Neural cell (in vitro differentiated cells): ENCODE data around the gene DCLK1.

Source experiments
- POLR2AphosphoS5 ChIP-seq: IDR thresholded peaks from 2 replicates; pipeline ENCODE4 v1.6.1; 2012
- RAD21 ChIP-seq: fragments of 450-650 bp; conservative IDR thresholded peaks from 2 replicates; pipeline ENCODE4 v1.6.1; 2014; ENCODE audit warnings: antibody characterized with exemption, mild to moderate bottlenecking, moderate library complexity
- TAF1 ChIP-seq: IDR thresholded peaks from 2 replicates; pipeline ENCODE4 v1.6.1; 2012; ENCODE audit warnings: low read depth
- TF ChIP-seq, protein P1 (sequence below): fragments of 450-650 bp; IDR thresholded peaks from 2 replicates; pipeline ENCODE4 v1.5.1; 2014; ENCODE audit warnings: antibody characterized with exemption, mild to moderate bottlenecking, moderate library complexity; ENCODE audit not compliant: poor library complexity, severe bottlenecking
- TF ChIP-seq, protein P2 (sequence below): IDR thresholded peaks from 2 replicates; pipeline ENCODE4 v1.6.1; 2012; ENCODE audit warnings: borderline replicate concordance

DNA sequence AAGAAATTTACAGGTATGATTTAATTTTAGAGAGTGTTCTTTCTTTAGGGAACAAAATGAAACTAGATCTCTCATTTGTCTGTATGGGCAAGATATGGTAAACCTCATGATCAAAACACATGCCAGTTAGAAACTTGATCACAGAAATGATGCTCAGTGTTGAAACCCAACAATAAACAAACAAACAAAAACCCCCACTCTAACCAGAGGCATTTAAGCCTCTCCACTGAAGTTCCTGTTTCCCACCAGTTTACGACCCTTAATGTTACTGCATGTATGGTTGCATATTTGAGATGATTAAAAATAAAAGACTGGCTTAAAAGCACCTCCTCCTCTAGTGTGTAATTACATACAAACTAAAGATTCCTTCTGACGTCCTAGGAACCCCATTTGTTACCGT lies 361.4 kb downstream of the DCLK1 start:
- TF ChIP-seq, protein P1, sequence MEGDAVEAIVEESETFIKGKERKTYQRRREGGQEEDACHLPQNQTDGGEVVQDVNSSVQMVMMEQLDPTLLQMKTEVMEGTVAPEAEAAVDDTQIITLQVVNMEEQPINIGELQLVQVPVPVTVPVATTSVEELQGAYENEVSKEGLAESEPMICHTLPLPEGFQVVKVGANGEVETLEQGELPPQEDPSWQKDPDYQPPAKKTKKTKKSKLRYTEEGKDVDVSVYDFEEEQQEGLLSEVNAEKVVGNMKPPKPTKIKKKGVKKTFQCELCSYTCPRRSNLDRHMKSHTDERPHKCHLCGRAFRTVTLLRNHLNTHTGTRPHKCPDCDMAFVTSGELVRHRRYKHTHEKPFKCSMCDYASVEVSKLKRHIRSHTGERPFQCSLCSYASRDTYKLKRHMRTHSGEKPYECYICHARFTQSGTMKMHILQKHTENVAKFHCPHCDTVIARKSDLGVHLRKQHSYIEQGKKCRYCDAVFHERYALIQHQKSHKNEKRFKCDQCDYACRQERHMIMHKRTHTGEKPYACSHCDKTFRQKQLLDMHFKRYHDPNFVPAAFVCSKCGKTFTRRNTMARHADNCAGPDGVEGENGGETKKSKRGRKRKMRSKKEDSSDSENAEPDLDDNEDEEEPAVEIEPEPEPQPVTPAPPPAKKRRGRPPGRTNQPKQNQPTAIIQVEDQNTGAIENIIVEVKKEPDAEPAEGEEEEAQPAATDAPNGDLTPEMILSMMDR: no peak
- TF ChIP-seq POLR2AphosphoS5: no peak
- TF ChIP-seq RAD21: no peak
- TF ChIP-seq, protein P2, sequence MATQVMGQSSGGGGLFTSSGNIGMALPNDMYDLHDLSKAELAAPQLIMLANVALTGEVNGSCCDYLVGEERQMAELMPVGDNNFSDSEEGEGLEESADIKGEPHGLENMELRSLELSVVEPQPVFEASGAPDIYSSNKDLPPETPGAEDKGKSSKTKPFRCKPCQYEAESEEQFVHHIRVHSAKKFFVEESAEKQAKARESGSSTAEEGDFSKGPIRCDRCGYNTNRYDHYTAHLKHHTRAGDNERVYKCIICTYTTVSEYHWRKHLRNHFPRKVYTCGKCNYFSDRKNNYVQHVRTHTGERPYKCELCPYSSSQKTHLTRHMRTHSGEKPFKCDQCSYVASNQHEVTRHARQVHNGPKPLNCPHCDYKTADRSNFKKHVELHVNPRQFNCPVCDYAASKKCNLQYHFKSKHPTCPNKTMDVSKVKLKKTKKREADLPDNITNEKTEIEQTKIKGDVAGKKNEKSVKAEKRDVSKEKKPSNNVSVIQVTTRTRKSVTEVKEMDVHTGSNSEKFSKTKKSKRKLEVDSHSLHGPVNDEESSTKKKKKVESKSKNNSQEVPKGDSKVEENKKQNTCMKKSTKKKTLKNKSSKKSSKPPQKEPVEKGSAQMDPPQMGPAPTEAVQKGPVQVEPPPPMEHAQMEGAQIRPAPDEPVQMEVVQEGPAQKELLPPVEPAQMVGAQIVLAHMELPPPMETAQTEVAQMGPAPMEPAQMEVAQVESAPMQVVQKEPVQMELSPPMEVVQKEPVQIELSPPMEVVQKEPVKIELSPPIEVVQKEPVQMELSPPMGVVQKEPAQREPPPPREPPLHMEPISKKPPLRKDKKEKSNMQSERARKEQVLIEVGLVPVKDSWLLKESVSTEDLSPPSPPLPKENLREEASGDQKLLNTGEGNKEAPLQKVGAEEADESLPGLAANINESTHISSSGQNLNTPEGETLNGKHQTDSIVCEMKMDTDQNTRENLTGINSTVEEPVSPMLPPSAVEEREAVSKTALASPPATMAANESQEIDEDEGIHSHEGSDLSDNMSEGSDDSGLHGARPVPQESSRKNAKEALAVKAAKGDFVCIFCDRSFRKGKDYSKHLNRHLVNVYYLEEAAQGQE: no peak
- no peak for TF ChIP-seq TAF1
